GM12878 (cell line): ENCODE measurements around the gene CNOT2.

Experiments
- BHLHE40 ChIP-seq, 2 experiments: fragments of 450-650 bp in 1 of 2; IDR thresholded peaks; 2 replicates each; pipeline ENCODE4 v1.6.1; 2011 to 2017; ENCODE audit warnings: low read depth in 2 of 2, borderline replicate concordance in 1 of 2, improper control_type of control experiment in 1 of 2, low read length in 1 of 2, mild to moderate bottlenecking in 1 of 2
- E4F1 ChIP-seq: fragments of 450-650 bp; IDR thresholded peaks from 2 replicates; pipeline ENCODE4 v1.6.1; 2018; ENCODE audit warnings: borderline replicate concordance, mild to moderate bottlenecking; ENCODE audit not compliant: partially characterized antibody
- FOS ChIP-seq: IDR thresholded peaks from 3 replicates; pipeline ENCODE4 v1.6.1; 2011; ENCODE audit warnings: borderline replicate concordance; ENCODE audit not compliant: insufficient read length; ENCODE audit errors: extremely low read depth
- HCFC1 ChIP-seq: fragments of 150-350 bp; IDR thresholded peaks from 2 replicates; pipeline ENCODE4 v1.6.1; 2014; ENCODE audit warnings: low read length
- NFYB ChIP-seq: IDR thresholded peaks from 2 replicates; pipeline ENCODE4 v1.6.1; 2011; ENCODE audit warnings: low read depth, mild to moderate bottlenecking, low read length, improper control_type of control experiment, moderate library complexity; ENCODE audit not compliant: insufficient read depth
- POLR2A ChIP-seq: IDR thresholded peaks from 2 replicates; pipeline ENCODE4 v1.6.1; 2011; ENCODE audit warnings: low read depth, mild to moderate bottlenecking, low read length
- ZNF217 ChIP-seq: fragments of 450-650 bp; IDR thresholded peaks from 2 replicates; pipeline ENCODE4 v1.6.1; 2017; ENCODE audit warnings: antibody characterized with exemption, mild to moderate bottlenecking
- ZNF24 ChIP-seq: fragments of 450-650 bp; IDR thresholded peaks from 2 replicates; pipeline ENCODE4 v1.6.1; 2017; ENCODE audit warnings: antibody characterized with exemption, mild to moderate bottlenecking
- ZSCAN29 ChIP-seq: fragments of 450-650 bp; IDR thresholded peaks from 2 replicates; pipeline ENCODE4 v1.6.1; 2017; ENCODE audit warnings: mild to moderate bottlenecking, moderate library complexity
- TF ChIP-seq, protein P1 (sequence below), 3 experiments: IDR thresholded peaks in 2 of 3; conservative IDR thresholded peaks in 1 of 3; 2 replicates each; pipeline ENCODE4 v1.5.1; 2011; ENCODE audit warnings: low read depth in 3 of 3, low read length in 3 of 3, mild to moderate bottlenecking in 3 of 3, control low read depth in 2 of 3, moderate library complexity in 2 of 3, inconsistent platforms in 1 of 3, mixed read lengths in 1 of 3; ENCODE audit not compliant: control insufficient read depth in 2 of 3, insufficient read depth in 1 of 3; ENCODE audit errors: extremely low read depth in 1 of 3

DNA sequence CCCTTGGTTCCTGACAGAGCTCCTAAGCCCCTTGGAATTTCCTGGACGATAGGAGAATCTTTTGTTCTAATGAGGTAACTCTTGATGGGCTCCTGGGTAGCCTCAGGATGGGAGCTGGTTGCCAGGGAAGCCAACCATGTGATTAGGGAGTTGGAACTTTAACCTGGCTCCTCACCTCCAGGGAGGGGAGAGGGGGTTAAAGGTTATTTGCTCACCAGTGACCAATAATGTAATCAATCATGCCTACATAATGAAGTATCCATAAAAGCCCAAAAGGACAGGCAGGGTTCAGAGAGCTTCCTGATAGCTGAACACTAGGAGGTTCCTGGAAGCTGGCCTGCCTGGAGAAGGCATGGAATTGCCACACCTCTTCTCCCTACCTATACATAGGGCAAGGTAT lies 6.2 kb upstream of the CNOT2 start:
- TF ChIP-seq ZSCAN29 (no peak), BHLHE40 (IDR thresholded peaks at IDR 0.05; ENCODE audit: borderline replicate concordance in 1 of 2, low read depth in 2 of 2, low read length in 1 of 2) (no peak), NFYB (no peak), FOS (no peak), HCFC1 (no peak), POLR2A (no peak), E4F1 (no peak), ZNF217 (no peak), ZNF24 (no peak)
- TF ChIP-seq, protein P1, sequence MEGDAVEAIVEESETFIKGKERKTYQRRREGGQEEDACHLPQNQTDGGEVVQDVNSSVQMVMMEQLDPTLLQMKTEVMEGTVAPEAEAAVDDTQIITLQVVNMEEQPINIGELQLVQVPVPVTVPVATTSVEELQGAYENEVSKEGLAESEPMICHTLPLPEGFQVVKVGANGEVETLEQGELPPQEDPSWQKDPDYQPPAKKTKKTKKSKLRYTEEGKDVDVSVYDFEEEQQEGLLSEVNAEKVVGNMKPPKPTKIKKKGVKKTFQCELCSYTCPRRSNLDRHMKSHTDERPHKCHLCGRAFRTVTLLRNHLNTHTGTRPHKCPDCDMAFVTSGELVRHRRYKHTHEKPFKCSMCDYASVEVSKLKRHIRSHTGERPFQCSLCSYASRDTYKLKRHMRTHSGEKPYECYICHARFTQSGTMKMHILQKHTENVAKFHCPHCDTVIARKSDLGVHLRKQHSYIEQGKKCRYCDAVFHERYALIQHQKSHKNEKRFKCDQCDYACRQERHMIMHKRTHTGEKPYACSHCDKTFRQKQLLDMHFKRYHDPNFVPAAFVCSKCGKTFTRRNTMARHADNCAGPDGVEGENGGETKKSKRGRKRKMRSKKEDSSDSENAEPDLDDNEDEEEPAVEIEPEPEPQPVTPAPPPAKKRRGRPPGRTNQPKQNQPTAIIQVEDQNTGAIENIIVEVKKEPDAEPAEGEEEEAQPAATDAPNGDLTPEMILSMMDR (IDR thresholded peaks at IDR 0.05 in 2 of 3, conservative IDR thresholded peaks at IDR 0.05 in 1 of 3; ENCODE audit: control insufficient read depth in 2 of 3, extremely low read depth in 1 of 3, insufficient read depth in 1 of 3, low read depth in 3 of 3, low read length in 3 of 3) = no peak
